Fibroblast of upper back skin (primary cell): ENCODE measurements around the gene RELA.

ENCODE experiments used
- DNase-seq: peaks from one replicate; pipeline ENCODE4 v3.0.0-alpha.2; 2013

The RELA gene

GRCh38 chr11:65629579-65629978, 33.1 kb downstream of the RELA start:
- no peak for DNase-seq

GRCh38 chr11:65627202-65627601, 35.5 kb downstream of the RELA start:
- no peak for DNase-seq

GRCh38 chr11:65625628-65626342, 36.9 kb downstream of the RELA start:
- peak; percentile 24 for DNase-seq

DNA sequence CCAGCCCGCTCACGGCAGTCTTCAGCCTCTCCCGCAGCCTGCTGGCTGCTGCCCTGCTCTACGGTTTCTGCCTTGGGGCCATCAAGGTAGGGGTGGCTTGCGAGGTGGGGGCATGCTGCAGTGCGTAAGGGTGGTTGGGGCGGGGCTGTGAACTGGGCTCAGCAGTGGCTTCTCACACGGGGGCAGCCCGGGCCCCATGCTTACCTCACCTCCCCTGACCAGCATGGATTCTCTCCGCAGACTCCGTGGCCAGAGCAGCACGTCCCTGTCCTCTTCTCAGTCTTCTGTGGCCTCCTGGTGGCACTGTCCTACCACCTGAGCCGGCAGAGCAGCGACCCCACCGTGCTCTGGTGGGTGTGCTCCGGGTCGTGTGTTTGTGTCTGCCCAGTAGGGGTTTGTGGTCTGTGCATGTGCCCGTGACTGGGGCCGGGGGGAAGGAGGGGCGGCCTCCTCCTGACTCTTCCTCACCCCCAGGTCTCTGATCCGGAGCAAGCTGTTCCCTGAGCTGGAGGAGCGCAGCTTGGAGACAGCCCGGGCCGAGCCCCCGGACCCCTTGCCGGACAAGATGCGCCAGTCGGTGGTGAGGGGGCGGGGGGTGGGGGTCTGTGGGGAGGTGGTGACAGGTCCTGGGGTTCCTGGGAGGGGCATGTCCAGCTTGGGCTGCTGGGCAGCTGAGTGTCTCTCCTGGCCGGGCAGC, 37.6 kb downstream of the RELA start:
- DNase-seq = no peak

- no peak for DNase-seq
These were observed 38.7 kb downstream of the RELA start for GRCh38 chr11:65623852-65624616.

DNA sequence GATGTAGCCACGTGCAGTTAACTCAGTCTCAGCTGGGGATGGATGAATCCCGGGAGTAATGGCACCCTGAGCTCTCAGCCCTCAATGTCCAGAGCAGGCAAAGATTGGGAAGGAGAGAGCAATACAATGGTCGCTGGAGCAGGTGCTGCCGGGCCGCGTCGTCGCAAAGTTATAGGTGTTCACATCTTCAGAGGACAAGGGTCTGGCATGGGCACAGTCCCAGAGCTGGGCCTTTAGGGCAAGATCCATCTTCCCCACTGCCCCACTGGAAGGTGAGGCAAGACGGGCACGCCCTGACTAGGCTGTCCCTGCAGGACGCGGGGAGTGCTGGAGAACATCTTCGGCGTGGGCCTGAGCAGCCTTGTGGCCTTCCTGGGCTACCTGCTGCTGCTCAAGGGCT, 39.5 kb downstream of the RELA start:
- no peak for DNase-seq

DNA sequence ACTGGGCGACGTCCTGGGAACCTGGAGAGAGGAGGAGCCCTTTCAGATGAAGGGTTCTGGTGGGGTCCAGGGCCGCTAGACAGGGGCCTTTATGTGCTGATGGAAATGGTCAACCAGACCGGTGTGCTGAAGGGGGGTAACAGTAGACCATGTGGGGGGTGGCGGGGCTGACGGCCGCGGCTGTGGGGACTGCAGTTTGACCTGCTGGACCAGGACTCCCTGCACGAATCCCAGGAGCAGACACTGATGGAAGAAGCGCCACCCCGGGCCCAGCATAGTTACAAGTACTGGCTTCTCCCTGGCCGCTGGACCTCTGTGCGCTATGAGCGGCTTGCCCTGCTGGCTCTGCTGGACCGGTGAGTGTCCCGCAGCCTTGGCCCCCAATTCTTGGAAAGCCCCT, 40.7 kb downstream of the RELA start:
- no peak for DNase-seq

DNA sequence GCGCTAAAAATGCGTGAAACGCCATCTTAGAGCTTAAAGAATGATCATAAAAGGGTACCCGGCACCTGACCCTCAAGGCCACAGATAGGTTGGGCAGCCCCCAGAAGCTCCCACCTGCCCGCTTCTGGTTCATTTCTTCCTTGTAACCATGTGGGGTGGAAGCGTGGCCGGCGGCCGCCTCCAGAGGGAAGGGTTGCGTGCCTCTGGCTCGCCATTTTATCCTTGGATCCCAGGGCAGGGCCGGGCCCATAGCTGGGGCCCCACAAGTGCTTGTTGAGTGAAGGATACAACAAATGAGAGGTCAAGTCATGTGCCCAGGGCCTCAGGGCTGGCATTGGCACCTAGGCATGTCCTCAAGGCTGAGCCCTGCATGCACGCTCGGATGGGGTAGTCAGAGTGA, 41.3 kb downstream of the RELA start:
- no peak for DNase-seq

GRCh38 chr11:65620666-65621065, 42.0 kb downstream of the RELA start:
- no peak for DNase-seq

- no peak for DNase-seq
These were observed 43.3 kb downstream of the RELA start for GRCh38 chr11:65619281-65619928.

DNA sequence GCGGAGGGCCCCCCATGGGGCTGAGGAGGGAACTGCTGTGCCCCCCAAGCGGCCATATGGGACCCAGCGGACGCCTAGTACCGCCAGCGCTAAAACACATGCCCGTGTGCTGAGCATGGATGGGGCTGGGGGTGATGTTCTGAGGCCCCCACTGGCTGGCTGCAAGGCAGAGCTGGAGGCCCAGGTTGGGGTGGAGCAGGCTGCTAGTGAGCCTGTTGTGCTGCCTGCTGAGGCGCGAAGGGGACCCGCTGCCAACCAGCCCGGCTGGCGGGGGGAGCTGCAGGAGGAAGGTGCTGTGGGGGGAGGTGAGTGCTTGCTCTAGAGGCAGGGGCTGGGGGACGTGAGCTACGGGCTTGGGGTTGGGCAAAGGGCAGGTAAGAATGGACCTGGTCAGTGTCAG, 44.0 kb downstream of the RELA start:
- DNase-seq = no peak

DNA sequence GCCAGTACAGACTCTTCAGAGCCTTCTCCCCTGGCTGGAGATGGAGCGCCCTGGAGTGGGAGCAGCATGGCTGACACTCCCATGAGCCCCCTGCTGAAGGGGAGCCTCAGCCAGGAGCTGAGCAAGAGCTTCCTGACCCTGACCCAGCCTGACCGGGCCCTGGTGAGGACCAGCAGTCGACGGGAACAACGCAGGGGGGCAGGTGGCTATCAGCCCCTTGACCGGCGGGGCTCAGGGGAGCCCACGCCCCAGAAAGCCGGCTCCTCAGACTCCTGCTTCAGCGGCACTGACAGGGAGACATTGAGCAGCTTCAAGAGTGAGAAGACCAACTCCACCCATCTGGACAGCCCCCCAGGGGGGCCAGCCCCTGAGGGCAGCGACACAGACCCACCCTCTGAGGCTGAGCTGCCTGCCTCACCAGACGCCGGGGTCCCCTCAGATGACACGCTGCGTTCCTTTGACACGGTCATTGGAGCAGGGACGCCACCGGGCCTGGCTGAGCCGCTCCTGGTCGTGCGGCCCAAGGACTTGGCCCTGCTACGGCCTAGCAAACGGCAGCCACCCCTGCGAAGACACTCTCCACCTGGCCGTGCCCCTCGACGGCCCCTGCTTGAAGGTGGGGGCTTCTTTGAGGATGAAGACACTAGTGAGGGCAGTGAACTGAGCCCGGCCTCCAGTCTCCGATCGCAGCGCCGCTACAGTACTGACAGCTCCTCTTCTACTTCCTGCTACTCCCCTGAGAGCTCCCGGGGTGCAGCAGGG, 44.5 kb downstream of the RELA start:
- DNase-seq = no peak

DNA sequence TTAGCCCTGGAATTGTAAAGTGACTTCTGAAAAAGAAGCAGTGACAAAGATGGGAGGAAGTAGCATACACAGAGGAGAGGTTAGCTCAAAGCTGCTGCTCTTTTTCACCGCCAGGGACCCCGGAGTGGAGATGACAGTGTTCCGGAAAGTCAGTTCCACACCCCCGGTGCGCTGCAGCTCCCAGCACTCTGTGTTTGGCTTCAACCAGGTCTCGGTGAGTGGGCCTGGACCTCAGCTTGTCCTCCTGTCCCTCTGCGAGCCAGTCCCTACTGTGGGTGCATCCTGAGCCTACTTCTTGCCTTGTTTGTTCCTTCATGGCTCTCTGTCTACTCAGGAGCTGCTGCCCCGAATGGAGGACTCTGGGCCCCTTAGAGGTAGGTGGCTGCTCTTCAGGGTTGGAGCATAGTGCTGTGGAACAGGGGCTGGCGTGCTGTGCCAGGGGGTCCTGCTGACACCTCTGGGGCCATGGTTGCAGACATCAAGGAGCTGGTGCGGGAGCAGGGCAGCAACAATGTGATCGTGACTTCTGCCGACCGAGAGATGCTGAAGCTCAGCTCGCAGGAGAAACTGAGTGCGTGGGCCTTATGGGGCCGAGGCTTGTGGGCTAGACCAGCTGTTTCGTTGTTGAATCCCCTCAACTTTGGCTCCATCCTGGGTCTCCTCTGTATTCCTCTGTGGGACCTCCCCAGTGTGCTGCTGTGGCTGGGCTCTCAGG, 45.4 kb downstream of the RELA start:
- DNase-seq = no peak

DNA sequence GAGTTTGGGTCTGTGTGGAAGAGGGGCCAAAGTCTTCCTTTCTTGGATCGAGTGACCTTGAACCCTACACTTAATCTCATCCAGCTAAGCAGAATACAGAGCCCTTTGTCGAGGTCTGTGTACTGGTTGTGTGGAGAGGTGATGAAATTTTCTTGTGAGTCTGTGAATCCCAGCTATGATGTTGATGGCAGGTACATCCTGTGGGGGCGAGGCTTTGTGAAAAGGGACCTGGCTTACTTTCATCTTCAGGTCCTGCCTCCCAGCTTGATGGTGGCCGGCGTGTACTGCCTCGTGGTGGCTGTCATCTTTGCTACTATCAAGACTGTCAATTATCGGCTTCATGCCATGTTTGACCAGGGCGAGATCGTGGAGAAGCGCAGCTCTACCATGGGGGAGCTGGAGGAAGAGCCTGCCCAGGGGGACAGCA, 46.1 kb downstream of the RELA start:
- DNase-seq = no peak

GRCh38 chr11:65615950-65616574, 46.7 kb downstream of the RELA start:
- no peak for DNase-seq

DNA sequence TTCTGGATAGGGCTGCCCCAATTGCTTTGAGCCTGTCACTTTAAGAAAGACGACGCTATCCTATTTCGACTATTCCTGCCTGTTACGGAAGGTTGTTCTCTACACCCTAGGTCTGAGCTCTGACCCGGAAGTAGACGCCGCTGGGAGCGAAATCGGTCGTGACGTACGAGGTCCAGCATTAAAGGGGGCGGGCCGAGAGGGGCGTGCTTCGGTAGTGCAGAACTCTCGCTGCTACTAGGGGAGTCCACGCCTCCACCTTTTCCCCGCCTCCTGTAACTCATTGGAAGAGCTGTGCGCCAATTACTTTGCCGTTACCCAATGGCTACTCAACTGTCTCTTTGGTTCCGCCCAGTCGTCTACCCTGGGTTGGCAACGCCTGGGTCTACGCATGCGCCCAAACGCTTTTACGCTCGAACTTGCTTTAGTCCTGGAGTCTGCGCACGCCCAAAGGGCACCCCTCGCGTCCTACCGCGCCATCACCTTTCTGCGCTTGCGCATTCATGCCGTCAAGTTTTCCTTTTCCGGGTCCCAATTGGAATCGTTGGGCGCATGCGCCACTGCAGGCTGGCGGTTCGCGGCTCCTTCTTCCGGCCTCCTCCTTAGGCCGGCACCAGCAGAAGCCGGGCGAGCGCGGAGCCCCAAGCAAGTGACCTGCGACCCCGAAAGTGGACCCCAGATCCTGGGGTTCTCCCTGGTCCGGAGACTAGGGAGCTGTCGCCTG, 47.3 kb downstream of the RELA start, which contains the start of gene PCNX3:
TSS of gene PCNX3 (plus strand) at position 548 of the 721 bp plus-strand sequence. CDS start 536 bp downstream, outside the sequence.
- DNase-seq = peak; percentile 100

DNA sequence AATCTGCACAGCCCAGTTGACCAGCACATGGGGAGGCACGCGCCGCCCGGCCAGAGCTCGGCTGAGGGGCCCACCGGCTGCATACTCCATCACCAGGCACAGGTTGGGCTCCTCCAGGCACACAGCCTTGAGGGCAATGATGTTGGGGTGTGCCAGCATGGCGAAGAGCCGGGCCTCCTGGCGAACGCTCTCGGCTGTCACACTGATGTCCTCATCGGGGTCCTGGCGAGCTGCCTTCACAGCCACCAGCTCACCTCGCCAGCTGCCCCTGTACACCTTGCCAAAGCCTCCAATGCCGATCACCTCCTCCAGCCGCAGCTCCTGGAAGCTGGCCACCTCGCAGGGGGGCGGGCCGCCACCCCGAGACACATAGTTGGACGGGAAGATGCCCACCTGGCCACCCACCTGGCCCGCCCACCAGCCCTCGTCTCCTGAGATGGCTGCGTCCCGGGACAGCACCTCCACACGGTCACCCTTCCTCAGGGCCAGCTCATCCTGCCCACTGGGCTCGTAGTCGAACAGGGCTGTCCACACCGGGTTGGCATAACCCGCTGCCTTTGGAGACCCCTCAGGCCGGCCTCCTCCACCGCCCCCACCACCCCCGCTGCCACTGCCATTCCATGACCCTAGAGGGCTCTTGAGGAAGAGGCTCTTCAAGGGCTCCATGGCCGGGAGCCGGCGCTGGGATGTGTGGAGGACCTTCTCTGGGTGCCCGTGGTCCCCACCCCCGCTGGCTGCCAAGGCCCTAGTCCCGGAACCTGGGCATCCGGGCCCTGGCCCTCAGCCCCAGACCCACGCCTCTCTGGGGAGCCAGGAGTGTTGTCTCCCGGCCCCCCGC, 49.4 kb downstream of the RELA start:
- DNase-seq = no peak

DNA sequence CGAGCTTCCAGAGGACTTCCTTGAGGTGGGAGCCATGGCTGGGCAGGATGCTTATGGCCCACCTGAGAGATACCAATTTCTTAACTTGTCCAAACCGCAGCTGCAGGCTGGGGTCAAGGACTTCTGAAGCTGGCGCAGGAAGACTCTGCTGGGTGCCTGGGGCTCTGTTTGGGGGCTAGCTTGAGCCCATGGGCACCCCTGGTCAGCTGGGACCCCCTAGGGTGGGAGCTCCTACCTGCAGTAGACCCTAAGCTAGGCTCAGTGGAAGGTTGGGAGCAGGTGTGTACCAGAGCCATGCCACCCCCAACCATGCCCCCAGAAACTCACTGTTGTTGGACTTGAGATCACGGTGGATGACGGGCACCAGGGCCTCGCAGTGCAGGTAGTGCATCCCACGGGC, 50.0 kb downstream of the RELA start:
- no peak for DNase-seq

GRCh38 chr11:65611758-65612603, 50.7 kb downstream of the RELA start:
- peak; percentile 27 for DNase-seq
